Measurements from ENCODE around the gene PRDM11. TPM values are rescaled to one million over a fixed set of nuclear protein-coding genes. Genes with fewer than 3 reads are reported as not detected.

Gene PRDM11
- total RNA-seq, 6 experiments from 2014 or later = 1.4 to 4.1 (median 3.8) TPM

GRCh38 chr11:45105233-45105983 lies 41.0 kb upstream of the PRDM11 start:
- DNase-seq (peak; percentile 76 to 79 (median 78)), ATAC-seq (peak; percentile 79 to 87 (median 84))
- H3K27me3 ChIP-seq = no peaks in the 10 kb centered on the region
- WGBS (ENCODE audit: insufficient coverage, low coverage, low lambda C conversion rate, missing lambda C conversion rate) = 61% methylated on average over 3 of the region's 7 CpGs
- peaks cover 0 to 2% (median 0%) of the 10 kb centered on the region in 4 donors for H3K4me1 ChIP-seq
- TF ChIP-seq, protein P1, sequence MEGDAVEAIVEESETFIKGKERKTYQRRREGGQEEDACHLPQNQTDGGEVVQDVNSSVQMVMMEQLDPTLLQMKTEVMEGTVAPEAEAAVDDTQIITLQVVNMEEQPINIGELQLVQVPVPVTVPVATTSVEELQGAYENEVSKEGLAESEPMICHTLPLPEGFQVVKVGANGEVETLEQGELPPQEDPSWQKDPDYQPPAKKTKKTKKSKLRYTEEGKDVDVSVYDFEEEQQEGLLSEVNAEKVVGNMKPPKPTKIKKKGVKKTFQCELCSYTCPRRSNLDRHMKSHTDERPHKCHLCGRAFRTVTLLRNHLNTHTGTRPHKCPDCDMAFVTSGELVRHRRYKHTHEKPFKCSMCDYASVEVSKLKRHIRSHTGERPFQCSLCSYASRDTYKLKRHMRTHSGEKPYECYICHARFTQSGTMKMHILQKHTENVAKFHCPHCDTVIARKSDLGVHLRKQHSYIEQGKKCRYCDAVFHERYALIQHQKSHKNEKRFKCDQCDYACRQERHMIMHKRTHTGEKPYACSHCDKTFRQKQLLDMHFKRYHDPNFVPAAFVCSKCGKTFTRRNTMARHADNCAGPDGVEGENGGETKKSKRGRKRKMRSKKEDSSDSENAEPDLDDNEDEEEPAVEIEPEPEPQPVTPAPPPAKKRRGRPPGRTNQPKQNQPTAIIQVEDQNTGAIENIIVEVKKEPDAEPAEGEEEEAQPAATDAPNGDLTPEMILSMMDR (IDR thresholded peaks at IDR 0.05) = peak; percentile 91 to 95 (median 93)
- no peak for TF ChIP-seq POLR2A (IDR thresholded peaks at IDR 0.05)
- no peaks in the 10 kb centered on the region for H3K36me3 ChIP-seq
- H3K4me3 ChIP-seq = no peak overlapping the region
- no peaks in the 10 kb centered on the region for H3K9me3 ChIP-seq
- intact Hi-C loops (cut with DNase I) = loop anchor here (5.0 to 10.0 kb wide), 3 partner anchors 173 to 192 kb away; no protein-coding TSS in a partner anchor
- H3K27ac ChIP-seq = no peak overlapping the region

DNA sequence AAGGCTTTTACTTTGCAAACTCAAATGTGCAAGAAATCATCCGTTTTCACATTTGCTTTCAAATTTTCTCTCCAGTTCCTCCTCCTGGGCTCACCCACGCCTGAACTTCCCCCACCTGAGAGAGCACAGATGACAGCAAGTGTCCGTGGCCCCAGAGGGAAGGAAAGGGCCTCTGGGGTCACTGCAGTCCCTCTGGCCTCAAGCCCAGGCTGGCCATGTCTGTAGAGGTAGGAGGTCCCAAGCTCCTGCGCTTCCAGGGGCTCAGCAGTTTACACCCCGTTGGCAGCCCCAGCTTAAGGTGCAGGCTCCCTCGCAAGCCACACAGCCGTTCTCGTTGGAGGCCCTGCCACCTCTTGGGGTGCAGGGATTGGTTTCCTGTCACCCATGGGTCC lies 40.5 kb upstream of the PRDM11 start:
- intact Hi-C loops (cut with DNase I) = loop anchor here (2.0 to 10.0 kb wide), 4 partner anchors 171 to 191 kb away; no protein-coding TSS in a partner anchor
- no peak for TF ChIP-seq POLR2A (IDR thresholded peaks at IDR 0.05)
- TF ChIP-seq, protein P1 (IDR thresholded peaks at IDR 0.05) = no peak
- Histone ChIP-seq H3K9me3 (no peaks in the 10 kb centered on the region), H3K27me3 (no peaks in the 10 kb centered on the region), H3K4me1 (peaks cover 0 to 2% (median 0%) of the 10 kb centered on the region in 4 donors), H3K36me3 (no peaks in the 10 kb centered on the region), H3K4me3 (no peak overlapping the region), H3K27ac (no peak overlapping the region)
- DNase-seq (no peak), ATAC-seq (no peak)
- 14% methylated on average over 4 of the region's 8 CpGs for WGBS (ENCODE audit: insufficient coverage, low coverage, low lambda C conversion rate, missing lambda C conversion rate)

GRCh38 chr11:45106440-45106839 lies 40.0 kb upstream of the PRDM11 start:
- H3K27ac ChIP-seq = no peak overlapping the region
- H3K36me3 ChIP-seq = no peaks in the 10 kb centered on the region
- DNase-seq = no peak
- WGBS (ENCODE audit: insufficient coverage, low coverage, low lambda C conversion rate, missing lambda C conversion rate) = 74% methylated on average over 2 of the region's 9 CpGs
- H3K4me3 ChIP-seq = no peak overlapping the region
- ATAC-seq = no peak
- H3K4me1 ChIP-seq = peaks cover 0 to 2% (median 0%) of the 10 kb centered on the region in 4 donors
- TF ChIP-seq, protein P1 (IDR thresholded peaks at IDR 0.05) = no peak
- TF ChIP-seq POLR2A (IDR thresholded peaks at IDR 0.05) = no peak
- no peaks in the 10 kb centered on the region for H3K27me3 ChIP-seq
- intact Hi-C loops (cut with DNase I) = loop anchor here (2.0 to 10.0 kb wide), 4 partner anchors 172 to 191 kb away; no protein-coding TSS in a partner anchor
- no peaks in the 10 kb centered on the region for H3K9me3 ChIP-seq

- intact Hi-C loops (cut with DNase I) = loop anchor here (2.0 to 10.0 kb wide), 4 partner anchors 172 to 190 kb away; no protein-coding TSS in a partner anchor
- Histone ChIP-seq H3K9me3 (no peaks in the 10 kb centered on the region), H3K27ac (no peak overlapping the region), H3K4me3 (no peak overlapping the region), H3K36me3 (no peaks in the 10 kb centered on the region), H3K27me3 (no peaks in the 10 kb centered on the region), H3K4me1 (peaks cover 0 to 2% (median 0%) of the 10 kb centered on the region in 4 donors)
- WGBS (ENCODE audit: insufficient coverage, low coverage, low lambda C conversion rate, missing lambda C conversion rate) = 11% methylated on average over 3 of the region's 5 CpGs
- TF ChIP-seq, protein P1 (IDR thresholded peaks at IDR 0.05) = no peak
- TF ChIP-seq POLR2A (IDR thresholded peaks at IDR 0.05) = no peak
- DNase-seq (no peak), ATAC-seq (no peak)
Measured at GRCh38 chr11:45107029-45107428, 39.4 kb upstream of the PRDM11 start.

Measured in right lobe of liver (tissue), 6 donors.